Smooth muscle cell of the brain vasculature (primary cell): ENCODE results near the gene ITPRIPL2.

Experiments used
- DNase-seq: peaks from one replicate; pipeline ENCODE4 v3.0.0-alpha.2; 2012; ENCODE audit warnings: low read depth, low spot score

The ITPRIPL2 gene

GRCh38 chr16:19119564-19119963, 5.8 kb downstream of the ITPRIPL2 start:
- DNase-seq = no peak

- DNase-seq = no peak
Measured at GRCh38 chr16:19123535-19124178, 9.9 kb downstream of the ITPRIPL2 start.

- DNase-seq = no peak
Measured at GRCh38 chr16:19126300-19126699, 12.5 kb downstream of the ITPRIPL2 start.

GRCh38 chr16:19127205-19127604, 13.4 kb downstream of the ITPRIPL2 start:
- no peak for DNase-seq

- no peak for DNase-seq
Measured at GRCh38 chr16:19127674-19128131, 13.9 kb downstream of the ITPRIPL2 start.

GRCh38 chr16:19128454-19129200, 14.9 kb downstream of the ITPRIPL2 start:
- DNase-seq = no peak

- no peak for DNase-seq
Measured at GRCh38 chr16:19130385-19130784, 16.6 kb downstream of the ITPRIPL2 start.

GRCh38 chr16:19130852-19131824, 17.4 kb downstream of the ITPRIPL2 start:
- DNase-seq = no peak

- no peak for DNase-seq
Measured at GRCh38 chr16:19131825-19132218, 18.1 kb downstream of the ITPRIPL2 start.

GRCh38 chr16:19132255-19132654, 18.5 kb downstream of the ITPRIPL2 start:
- DNase-seq = no peak

GRCh38 chr16:19132898-19133297, 19.1 kb downstream of the ITPRIPL2 start:
- DNase-seq = no peak

- no peak for DNase-seq
Measured at GRCh38 chr16:19133600-19133999, 19.8 kb downstream of the ITPRIPL2 start.

- DNase-seq = no peak
Measured at GRCh38 chr16:19135201-19135842, 21.6 kb downstream of the ITPRIPL2 start.

GRCh38 chr16:19135896-19136438, 22.2 kb downstream of the ITPRIPL2 start:
- no peak for DNase-seq

- no peak for DNase-seq
Measured at GRCh38 chr16:19136549-19137196, 22.9 kb downstream of the ITPRIPL2 start.

- no peak for DNase-seq
Measured at GRCh38 chr16:19137201-19138128, 23.7 kb downstream of the ITPRIPL2 start.

GRCh38 chr16:19138601-19139000, 24.8 kb downstream of the ITPRIPL2 start:
- DNase-seq = no peak

GRCh38 chr16:19139436-19140091, 25.8 kb downstream of the ITPRIPL2 start:
- DNase-seq = no peak

GRCh38 chr16:19140396-19140795, 26.6 kb downstream of the ITPRIPL2 start:
- DNase-seq = no peak
